Activated naive CD8-positive, alpha-beta T cell treated with anti-CD3 and anti-CD28 coated beads, Interleukin-2, amount 50 U/mL, for 24 hours (primary cell): ENCODE data around the gene TIMP4.

Experiments
- ATAC-seq: fragments of 150-1000 bp; cut with Tn5 transposase; one replicate; pipeline ENCODE4 v1.10.0; 2021
- DNase-seq: peaks from one replicate; pipeline ENCODE4 v3.0.0; 2021
- H3K27ac Mint-ChIP-seq: one replicate; pipeline ENCODE4 v1.8.0; 2021; ENCODE audit warnings: mild to moderate bottlenecking, mixed read lengths
- H3K27me3 Mint-ChIP-seq: one replicate; pipeline ENCODE4 v1.8.0; 2021; ENCODE audit warnings: mixed read lengths
- H3K36me3 Mint-ChIP-seq: one replicate; pipeline ENCODE4 v1.8.0; 2021; ENCODE audit warnings: low read depth, mixed read lengths
- H3K4me1 Mint-ChIP-seq: one replicate; pipeline ENCODE4 v1.8.0; 2021; ENCODE audit warnings: mixed read lengths
- H3K4me3 Mint-ChIP-seq: one replicate; pipeline ENCODE4 v1.8.0; 2021; ENCODE audit warnings: mild to moderate bottlenecking, moderate library complexity, mixed read lengths
- H3K9me3 Mint-ChIP-seq: one replicate; pipeline ENCODE4 v1.8.0; 2021; ENCODE audit warnings: mixed read lengths

The TIMP4 gene

GRCh38 chr3:12178091-12178820 is 19.5 kb upstream of the TIMP4 start:
- Mint-ChIP-seq H3K36me3 (peaks cover 4% of the 10 kb centered on the region), H3K9me3 (peaks cover 8% of the 10 kb centered on the region), H3K4me3 (no peak overlapping the region), H3K27ac (peak overlapping the region; percentile 67), H3K4me1 (peaks cover 39% of the 10 kb centered on the region), H3K27me3 (peaks cover 2% of the 10 kb centered on the region)
- no peak for ATAC-seq
- no peak for DNase-seq

GRCh38 chr3:12177126-12177525 is 18.4 kb upstream of the TIMP4 start:
- H3K4me3 Mint-ChIP-seq = no peak overlapping the region

GRCh38 chr3:12175844-12176453 is 17.2 kb upstream of the TIMP4 start:
- peaks cover 28% of the 10 kb centered on the region for H3K4me1 Mint-ChIP-seq
- peaks cover 24% of the 10 kb centered on the region for H3K9me3 Mint-ChIP-seq
- DNase-seq (peak; percentile 56), ATAC-seq (no peak)
- peaks cover 8% of the 10 kb centered on the region for H3K36me3 Mint-ChIP-seq
- peaks cover 2% of the 10 kb centered on the region for H3K27me3 Mint-ChIP-seq
- no peak overlapping the region for H3K4me3 Mint-ChIP-seq
- H3K27ac Mint-ChIP-seq = no peak overlapping the region

More at GRCh38 chr3:12177126-12177525, 18.4 kb upstream of the TIMP4 start:
- Mint-ChIP-seq H3K27ac (no peak overlapping the region), H3K4me1 (peaks cover 37% of the 10 kb centered on the region), H3K27me3 (peaks cover 2% of the 10 kb centered on the region), H3K9me3 (peaks cover 15% of the 10 kb centered on the region), H3K36me3 (peaks cover 7% of the 10 kb centered on the region)
- ATAC-seq = no peak
- no peak for DNase-seq

GRCh38 chr3:12175137-12175593 is 16.5 kb upstream of the TIMP4 start:
- peaks cover 24% of the 10 kb centered on the region for H3K4me1 Mint-ChIP-seq
- H3K27ac Mint-ChIP-seq = no peak overlapping the region
- H3K36me3 Mint-ChIP-seq = peaks cover 8% of the 10 kb centered on the region
- peaks cover 27% of the 10 kb centered on the region for H3K9me3 Mint-ChIP-seq
- ATAC-seq (no peak), DNase-seq (no peak)
- peaks cover 2% of the 10 kb centered on the region for H3K27me3 Mint-ChIP-seq
- no peak overlapping the region for H3K4me3 Mint-ChIP-seq

GRCh38 chr3:12170207-12170606 is 11.5 kb upstream of the TIMP4 start:
- no peaks in the 10 kb centered on the region for H3K4me1 Mint-ChIP-seq
- H3K36me3 Mint-ChIP-seq = peaks cover 8% of the 10 kb centered on the region
- H3K4me3 Mint-ChIP-seq = no peak overlapping the region
- peaks cover 27% of the 10 kb centered on the region for H3K9me3 Mint-ChIP-seq
- H3K27ac Mint-ChIP-seq = no peak overlapping the region
- peaks cover 9% of the 10 kb centered on the region for H3K27me3 Mint-ChIP-seq
- no peak for ATAC-seq
- DNase-seq = no peak

- no peak overlapping the region for H3K4me3 Mint-ChIP-seq
- H3K27me3 Mint-ChIP-seq = peaks cover 20% of the 10 kb centered on the region
- ATAC-seq (no peak), DNase-seq (no peak)
- peaks cover 2% of the 10 kb centered on the region for H3K9me3 Mint-ChIP-seq
- H3K27ac Mint-ChIP-seq = no peak overlapping the region
- no peaks in the 10 kb centered on the region for H3K4me1 Mint-ChIP-seq
- no peaks in the 10 kb centered on the region for H3K36me3 Mint-ChIP-seq
These were observed 7.2 kb upstream of the TIMP4 start for GRCh38 chr3:12165909-12166308.

- H3K36me3 Mint-ChIP-seq = no peaks in the 10 kb centered on the region
- H3K9me3 Mint-ChIP-seq = no peaks in the 10 kb centered on the region
- DNase-seq (no peak), ATAC-seq (no peak)
- H3K4me1 Mint-ChIP-seq = peaks cover 13% of the 10 kb centered on the region
- H3K4me3 Mint-ChIP-seq = no peak overlapping the region
- no peak overlapping the region for H3K27ac Mint-ChIP-seq
- H3K27me3 Mint-ChIP-seq = peaks cover 29% of the 10 kb centered on the region
These were observed 502 bp upstream of the TIMP4 start for GRCh38 chr3:12159227-12159601.

- Mint-ChIP-seq H3K4me1 (peaks cover 14% of the 10 kb centered on the region), H3K36me3 (no peaks in the 10 kb centered on the region), H3K27ac (no peak overlapping the region), H3K27me3 (peaks cover 29% of the 10 kb centered on the region), H3K4me3 (no peak overlapping the region), H3K9me3 (no peaks in the 10 kb centered on the region)
- DNase-seq (no peak), ATAC-seq (no peak)
These were observed 1.7 kb downstream of the TIMP4 start for GRCh38 chr3:12157026-12157425.

- Mint-ChIP-seq H3K4me3 (no peak overlapping the region), H3K27ac (no peak overlapping the region), H3K9me3 (no peaks in the 10 kb centered on the region), H3K36me3 (no peaks in the 10 kb centered on the region), H3K27me3 (peaks cover 22% of the 10 kb centered on the region), H3K4me1 (peaks cover 14% of the 10 kb centered on the region)
- DNase-seq = no peak
- no peak for ATAC-seq
These were observed 2.9 kb downstream of the TIMP4 start for GRCh38 chr3:12155828-12156227.

GRCh38 chr3:12155264-12155663 is 3.4 kb downstream of the TIMP4 start:
- Mint-ChIP-seq H3K4me3 (no peak overlapping the region), H3K9me3 (no peaks in the 10 kb centered on the region), H3K27me3 (peaks cover 22% of the 10 kb centered on the region), H3K36me3 (no peaks in the 10 kb centered on the region), H3K4me1 (peaks cover 14% of the 10 kb centered on the region), H3K27ac (no peak overlapping the region)
- ATAC-seq = peak; percentile 56
- DNase-seq = no peak

- H3K36me3 Mint-ChIP-seq = no peaks in the 10 kb centered on the region
- no peaks in the 10 kb centered on the region for H3K9me3 Mint-ChIP-seq
- no peak for DNase-seq
These were observed 4.6 kb downstream of the TIMP4 start for GRCh38 chr3:12154151-12154550.

GRCh38 chr3:12150112-12150511 is 8.6 kb downstream of the TIMP4 start:
- Mint-ChIP-seq H3K9me3 (no peaks in the 10 kb centered on the region), H3K36me3 (no peaks in the 10 kb centered on the region), H3K4me3 (no peak overlapping the region), H3K27me3 (peaks cover 8% of the 10 kb centered on the region), H3K4me1 (peaks cover 6% of the 10 kb centered on the region), H3K27ac (no peak overlapping the region)
- DNase-seq = no peak
- ATAC-seq = no peak

More at GRCh38 chr3:12154151-12154550, 4.6 kb downstream of the TIMP4 start:
- Mint-ChIP-seq H3K4me3 (no peak overlapping the region), H3K27me3 (peaks cover 18% of the 10 kb centered on the region), H3K27ac (no peak overlapping the region), H3K4me1 (peaks cover 14% of the 10 kb centered on the region)
- ATAC-seq = no peak

- H3K36me3 Mint-ChIP-seq = no peaks in the 10 kb centered on the region
- H3K4me3 Mint-ChIP-seq = no peak overlapping the region
- peaks cover 8% of the 10 kb centered on the region for H3K27me3 Mint-ChIP-seq
- peaks cover under 1% of the 10 kb centered on the region for H3K4me1 Mint-ChIP-seq
- no peak for DNase-seq
- no peak for ATAC-seq
- H3K9me3 Mint-ChIP-seq = no peaks in the 10 kb centered on the region
- H3K27ac Mint-ChIP-seq = no peak overlapping the region
These were observed 9.7 kb downstream of the TIMP4 start for GRCh38 chr3:12149029-12149428.

GRCh38 chr3:12148183-12148940 is 10.3 kb downstream of the TIMP4 start:
- Mint-ChIP-seq H3K27me3 (peaks cover 12% of the 10 kb centered on the region), H3K4me1 (no peaks in the 10 kb centered on the region), H3K36me3 (no peaks in the 10 kb centered on the region), H3K9me3 (no peaks in the 10 kb centered on the region), H3K4me3 (no peak overlapping the region), H3K27ac (no peak overlapping the region)
- ATAC-seq (no peak), DNase-seq (no peak)
